GM19372 (cell line): Measurements from ENCODE around the gene KRCC1.
"Not testable (repeated sequence)": the region's sequence is repeated elsewhere in the genome, so short reads cannot be mapped to it uniquely, and the experiment has no call there.

ENCODE experiments used
- ATAC-seq: cut with Tn5 transposase; IDR thresholded peaks from one replicate; pipeline ENCODE4 v1.9.1; 2021; ENCODE audit warnings: mild to moderate bottlenecking, low read depth, moderate library complexity; ENCODE audit not compliant: unreplicated experiment

The KRCC1 gene

GRCh38 chr2:88006912-88007439 lies 48.6 kb downstream of the KRCC1 start:
- no peak for ATAC-seq

GRCh38 chr2:88005776-88006175 lies 49.8 kb downstream of the KRCC1 start:
- ATAC-seq = no peak

- ATAC-seq = no peak
Observed at GRCh38 chr2:88003074-88003755, 52.4 kb downstream of the KRCC1 start.

GRCh38 chr2:88002359-88002707 lies 53.2 kb downstream of the KRCC1 start:
- no peak for ATAC-seq

- ATAC-seq = not testable (repeated sequence)
Observed at GRCh38 chr2:88000474-88000873, 55.1 kb downstream of the KRCC1 start.

GRCh38 chr2:87996570-87996969 lies 59.0 kb downstream of the KRCC1 start:
- ATAC-seq = no peak

GRCh38 chr2:87995756-87996155 lies 59.8 kb downstream of the KRCC1 start:
- ATAC-seq = no peak

- ATAC-seq = not testable (repeated sequence)
Observed at GRCh38 chr2:87994304-87994850, 61.2 kb downstream of the KRCC1 start.

- not testable (repeated sequence) for ATAC-seq
Observed at GRCh38 chr2:87992569-87992968, 63.0 kb downstream of the KRCC1 start.

- ATAC-seq = not testable (repeated sequence)
Observed at GRCh38 chr2:87987473-87987872, 68.1 kb downstream of the KRCC1 start.

- ATAC-seq = not testable (repeated sequence)
Observed at GRCh38 chr2:87985902-87986301, 69.7 kb downstream of the KRCC1 start.

GRCh38 chr2:87981182-87981581 lies 74.4 kb downstream of the KRCC1 start:
- ATAC-seq = not testable (repeated sequence)
